ENCODE data around the gene NQO1.

DNA sequence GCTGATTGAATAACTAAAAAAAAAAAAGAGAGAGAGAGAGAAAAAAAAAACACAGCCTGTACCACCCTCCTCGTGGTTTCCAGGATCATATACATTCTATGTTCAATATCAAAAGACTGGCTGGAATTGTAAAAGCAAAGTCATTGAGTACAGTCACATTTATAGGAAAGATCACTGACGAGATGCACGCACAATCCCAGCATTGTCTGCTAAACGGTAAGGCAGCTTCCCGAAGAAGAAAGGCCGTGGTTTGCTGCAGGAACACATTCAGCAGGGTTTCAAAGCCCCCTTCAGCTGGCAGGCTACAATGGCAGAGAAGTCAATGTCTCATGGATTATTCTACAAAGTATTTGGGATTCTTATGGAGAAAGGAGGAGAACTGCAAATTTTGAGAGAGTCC, 9.3 kb downstream of the NQO1 start:
- TF ChIP-seq, protein P1, sequence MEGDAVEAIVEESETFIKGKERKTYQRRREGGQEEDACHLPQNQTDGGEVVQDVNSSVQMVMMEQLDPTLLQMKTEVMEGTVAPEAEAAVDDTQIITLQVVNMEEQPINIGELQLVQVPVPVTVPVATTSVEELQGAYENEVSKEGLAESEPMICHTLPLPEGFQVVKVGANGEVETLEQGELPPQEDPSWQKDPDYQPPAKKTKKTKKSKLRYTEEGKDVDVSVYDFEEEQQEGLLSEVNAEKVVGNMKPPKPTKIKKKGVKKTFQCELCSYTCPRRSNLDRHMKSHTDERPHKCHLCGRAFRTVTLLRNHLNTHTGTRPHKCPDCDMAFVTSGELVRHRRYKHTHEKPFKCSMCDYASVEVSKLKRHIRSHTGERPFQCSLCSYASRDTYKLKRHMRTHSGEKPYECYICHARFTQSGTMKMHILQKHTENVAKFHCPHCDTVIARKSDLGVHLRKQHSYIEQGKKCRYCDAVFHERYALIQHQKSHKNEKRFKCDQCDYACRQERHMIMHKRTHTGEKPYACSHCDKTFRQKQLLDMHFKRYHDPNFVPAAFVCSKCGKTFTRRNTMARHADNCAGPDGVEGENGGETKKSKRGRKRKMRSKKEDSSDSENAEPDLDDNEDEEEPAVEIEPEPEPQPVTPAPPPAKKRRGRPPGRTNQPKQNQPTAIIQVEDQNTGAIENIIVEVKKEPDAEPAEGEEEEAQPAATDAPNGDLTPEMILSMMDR (IDR thresholded peaks at IDR 0.05) = no peak
- TF ChIP-seq EZH2 (IDR thresholded peaks at IDR 0.05) = no peak
